IgD-negative memory B cell (primary cell): Measurements from ENCODE around the gene RAE1. TPM values are rescaled to one million over a fixed set of nuclear protein-coding genes. Genes with fewer than 3 reads are reported as not detected.
A peak's percentile ranks its signal among the peaks of the same experiment; 100 is the strongest.
"Not testable (repeated sequence)": the region's sequence is repeated elsewhere in the genome, so short reads cannot be mapped to it uniquely, and the experiment has no call there.

Experiments
- H3K27ac Mint-ChIP-seq, 3 donors: one replicate each; pipeline ENCODE4 v1.8.0; 2020 to 2022; ENCODE audit warnings: mild to moderate bottlenecking in 3 of 3, mixed read lengths in 3 of 3, moderate library complexity in 1 of 3
- H3K27me3 Mint-ChIP-seq: one replicate; pipeline ENCODE4 v1.8.0; 2021; ENCODE audit warnings: mixed read lengths
- H3K36me3 Mint-ChIP-seq: one replicate; pipeline ENCODE4 v1.8.0; 2020; ENCODE audit warnings: mild to moderate bottlenecking, mixed read lengths
- H3K4me1 Mint-ChIP-seq, 3 donors: one replicate each; pipeline ENCODE4 v1.8.0; 2020 to 2022; ENCODE audit warnings: mixed read lengths in 3 of 3, mild to moderate bottlenecking in 1 of 3
- H3K4me3 Mint-ChIP-seq, 4 donors: one replicate each; pipeline ENCODE4 v1.8.0; 2020 to 2022; ENCODE audit warnings: mild to moderate bottlenecking in 4 of 4, mixed read lengths in 4 of 4, moderate library complexity in 3 of 4
- H3K9me3 Mint-ChIP-seq, 3 donors: one replicate each; pipeline ENCODE4 v1.8.0; 2020 to 2021; ENCODE audit warnings: mixed read lengths in 3 of 3, mild to moderate bottlenecking in 1 of 3
- polyA plus RNA-seq: library from polyadenylated mRNA; unstranded; fragments of 300-500 nt; fragmentation: Illumina TruSeq; gene quantifications from one replicate; pipeline ENCODE4 v1.2.3, GENCODE V29; 2021

The RAE1 gene
- polyA plus RNA-seq, 1 donor from 2014 or later, result 38.6 TPM

- H3K27me3 Mint-ChIP-seq, result peaks cover 9% of the 10 kb centered on the region
- no peak overlapping the region for H3K27ac Mint-ChIP-seq
- H3K4me3 Mint-ChIP-seq, result no peak overlapping the region
- H3K4me1 Mint-ChIP-seq, result peaks cover 2 to 9% (median 6%) of the 10 kb centered on the region in 3 donors
- no peaks in the 10 kb centered on the region for H3K9me3 Mint-ChIP-seq
- H3K36me3 Mint-ChIP-seq, result no peaks in the 10 kb centered on the region
Observed at GRCh38 chr20:57346477-57346876, 4.6 kb upstream of the RAE1 start.

GRCh38 chr20:57347393-57347792 lies 3.7 kb upstream of the RAE1 start:
- H3K9me3 Mint-ChIP-seq, result no peaks in the 10 kb centered on the region
- H3K27me3 Mint-ChIP-seq, result peaks cover 9% of the 10 kb centered on the region
- H3K36me3 Mint-ChIP-seq, result no peaks in the 10 kb centered on the region
- H3K27ac Mint-ChIP-seq, result peak overlapping the region in 1 of 3 donors; percentile 40
- peak overlapping the region in 1 of 4 donors; percentile 89 for H3K4me3 Mint-ChIP-seq
- H3K4me1 Mint-ChIP-seq, result peaks cover 10 to 19% (median 12%) of the 10 kb centered on the region in 3 donors

- H3K4me3 Mint-ChIP-seq, result peak overlapping the region in 1 of 4 donors; percentile 89
- peak overlapping the region in 1 of 3 donors; percentile 40 for H3K27ac Mint-ChIP-seq
- H3K36me3 Mint-ChIP-seq, H3K9me3 Mint-ChIP-seq, H3K27me3 Mint-ChIP-seq: not testable (repeated sequence)
- H3K4me1 Mint-ChIP-seq, result peaks cover 14 to 26% (median 16%) of the 10 kb centered on the region in 3 donors
Observed at GRCh38 chr20:57348200-57348921, 2.7 kb upstream of the RAE1 start.

- H3K4me3 Mint-ChIP-seq, result peak overlapping the region in 1 of 4 donors; percentile 93
- H3K27ac Mint-ChIP-seq, result peak overlapping the region; percentile 40 to 88 (median 53)
- H3K9me3 Mint-ChIP-seq, H3K27me3 Mint-ChIP-seq, H3K36me3 Mint-ChIP-seq: not testable (repeated sequence)
- peaks cover 15 to 28% (median 16%) of the 10 kb centered on the region in 3 donors for H3K4me1 Mint-ChIP-seq
Observed at GRCh38 chr20:57348922-57349574, 2.0 kb upstream of the RAE1 start.

GRCh38 chr20:57350081-57350710 lies 859 bp upstream of the RAE1 start:
- peak overlapping the region; percentile 72 to 93 (median 79) for H3K4me3 Mint-ChIP-seq
- peak overlapping the region in 2 of 3 donors; percentile 83 to 88 for H3K27ac Mint-ChIP-seq
- H3K27me3 Mint-ChIP-seq, result peaks cover 4% of the 10 kb centered on the region
- peaks cover 15 to 28% (median 16%) of the 10 kb centered on the region in 3 donors for H3K4me1 Mint-ChIP-seq
- no peaks in the 10 kb centered on the region for H3K36me3 Mint-ChIP-seq
- H3K9me3 Mint-ChIP-seq, result no peaks in the 10 kb centered on the region

- not testable (repeated sequence) for H3K27me3 Mint-ChIP-seq
- peak overlapping the region; percentile 87 to 96 (median 94) for H3K4me3 Mint-ChIP-seq
Observed at GRCh38 chr20:57350726-57351041, 371 bp upstream of the RAE1 start.

GRCh38 chr20:57352305-57352704 lies 1.2 kb downstream of the RAE1 start:
- Mint-ChIP-seq H3K27me3 (peaks cover 4% of the 10 kb centered on the region), H3K27ac (peak overlapping the region in 1 of 3 donors; percentile 62), H3K9me3 (no peaks in the 10 kb centered on the region), H3K36me3 (no peaks in the 10 kb centered on the region), H3K4me3 (peak overlapping the region in 2 of 4 donors; percentile 37 to 93), H3K4me1 (peaks cover 15 to 32% (median 16%) of the 10 kb centered on the region in 3 donors)

More at GRCh38 chr20:57350726-57351041, 371 bp upstream of the RAE1 start:
- H3K4me1 Mint-ChIP-seq, result peaks cover 15 to 31% (median 16%) of the 10 kb centered on the region in 3 donors
- not testable (repeated sequence) for H3K36me3 Mint-ChIP-seq, H3K9me3 Mint-ChIP-seq
- H3K27ac Mint-ChIP-seq, result peak overlapping the region; percentile 88 to 90 (median 88)

GRCh38 chr20:57353351-57353750 lies 2.3 kb downstream of the RAE1 start:
- Mint-ChIP-seq H3K36me3 (no peaks in the 10 kb centered on the region), H3K4me3 (peak overlapping the region in 3 of 4 donors; percentile 1 to 93 (median 22)), H3K9me3 (no peaks in the 10 kb centered on the region), H3K4me1 (peaks cover 12 to 32% (median 14%) of the 10 kb centered on the region in 3 donors), H3K27ac (peak overlapping the region in 2 of 3 donors; percentile 62 to 72), H3K27me3 (no peaks in the 10 kb centered on the region)

GRCh38 chr20:57361517-57361916 lies 10.5 kb downstream of the RAE1 start:
- Mint-ChIP-seq H3K4me3 (no peak overlapping the region), H3K36me3 (peaks cover 2% of the 10 kb centered on the region), H3K9me3 (no peaks in the 10 kb centered on the region), H3K27me3 (no peaks in the 10 kb centered on the region), H3K27ac (peak overlapping the region in 1 of 3 donors; percentile 25), H3K4me1 (no peaks in the 10 kb centered on the region)

- peak overlapping the region in 1 of 3 donors; percentile 53 for H3K27ac Mint-ChIP-seq
- peaks cover 2% of the 10 kb centered on the region for H3K36me3 Mint-ChIP-seq
- H3K27me3 Mint-ChIP-seq, result no peaks in the 10 kb centered on the region
Observed at GRCh38 chr20:57364451-57364850, 13.4 kb downstream of the RAE1 start.

GRCh38 chr20:57369596-57369995 lies 18.5 kb downstream of the RAE1 start:
- Mint-ChIP-seq H3K4me3 (no peak overlapping the region), H3K27me3 (no peaks in the 10 kb centered on the region), H3K4me1 (peaks cover 6 to 11% (median 6%) of the 10 kb centered on the region in 3 donors), H3K36me3 (peaks cover 3% of the 10 kb centered on the region), H3K27ac (peak overlapping the region in 1 of 3 donors; percentile 85), H3K9me3 (no peaks in the 10 kb centered on the region)

More at GRCh38 chr20:57364451-57364850, 13.4 kb downstream of the RAE1 start:
- Mint-ChIP-seq H3K4me1 (no peaks in the 10 kb centered on the region), H3K9me3 (no peaks in the 10 kb centered on the region), H3K4me3 (no peak overlapping the region)

- H3K9me3 Mint-ChIP-seq, result no peaks in the 10 kb centered on the region
- H3K36me3 Mint-ChIP-seq, result peaks cover 3% of the 10 kb centered on the region
- peaks cover 8 to 11% (median 9%) of the 10 kb centered on the region in 3 donors for H3K4me1 Mint-ChIP-seq
- H3K4me3 Mint-ChIP-seq, result no peak overlapping the region
- no peaks in the 10 kb centered on the region for H3K27me3 Mint-ChIP-seq
- peak overlapping the region in 1 of 3 donors; percentile 85 for H3K27ac Mint-ChIP-seq
Observed at GRCh38 chr20:57370316-57370715, 19.3 kb downstream of the RAE1 start.

GRCh38 chr20:57371363-57371762 lies 20.3 kb downstream of the RAE1 start:
- peaks cover 3% of the 10 kb centered on the region for H3K36me3 Mint-ChIP-seq
- H3K27me3 Mint-ChIP-seq, result no peaks in the 10 kb centered on the region
- H3K27ac Mint-ChIP-seq, result no peak overlapping the region

GRCh38 chr20:57372157-57372556 lies 21.1 kb downstream of the RAE1 start:
- Mint-ChIP-seq H3K27me3 (no peaks in the 10 kb centered on the region), H3K27ac (no peak overlapping the region), H3K4me1 (peaks cover 9 to 12% (median 9%) of the 10 kb centered on the region in 3 donors), H3K4me3 (no peak overlapping the region), H3K9me3 (no peaks in the 10 kb centered on the region), H3K36me3 (peaks cover 3% of the 10 kb centered on the region)

More at GRCh38 chr20:57371363-57371762, 20.3 kb downstream of the RAE1 start:
- peaks cover 9 to 12% (median 9%) of the 10 kb centered on the region in 3 donors for H3K4me1 Mint-ChIP-seq
- no peaks in the 10 kb centered on the region for H3K9me3 Mint-ChIP-seq
- no peak overlapping the region for H3K4me3 Mint-ChIP-seq
